Stimulated activated CD4-positive, alpha-beta T cell treated with anti-CD3 and anti-CD28 coated beads, TNF-alpha, amount 100 ng/mL, for 24 hours (primary cell): Measurements from ENCODE around the gene MIA3.
"Not testable (repeated sequence)": the region's sequence is repeated elsewhere in the genome, so short reads cannot be mapped to it uniquely, and the experiment has no call there.

Experiments used
- DNase-seq, 3 experiments: peaks; one replicate each; pipeline ENCODE4 v3.0.0-alpha.2; 2020; ENCODE audit warnings: low read depth in 3 of 3

MIA3 gene

GRCh38 chr1:222618001-222618879 lies at the start of gene MIA3:
TSS of gene MIA3 (plus strand) at chr1:222618097. CDS start at chr1:222618111, 14 bp downstream.
- DNase-seq, result peak in 1 of 3 experiments; percentile 32

GRCh38 chr1:222570837-222571236 lies 47.1 kb upstream of the MIA3 start:
- DNase-seq, result no peak

GRCh38 chr1:222579316-222579715 lies 38.6 kb upstream of the MIA3 start:
- DNase-seq, result no peak

GRCh38 chr1:222582099-222582774 lies 35.7 kb upstream of the MIA3 start:
- DNase-seq, result no peak

GRCh38 chr1:222583079-222583478 lies 34.8 kb upstream of the MIA3 start:
- no peak for DNase-seq

GRCh38 chr1:222586842-222587241 lies 31.1 kb upstream of the MIA3 start:
- DNase-seq, result no peak

- no peak for DNase-seq
Observed at GRCh38 chr1:222588135-222588534, 29.8 kb upstream of the MIA3 start.

- peak; percentile 70 to 87 (median 73) for DNase-seq
Observed at GRCh38 chr1:222589462-222590302, 28.2 kb upstream of the MIA3 start, which contains the start of gene TAF1A. TSS of gene TAF1A (minus strand) at chr1:222589933.

GRCh38 chr1:222592171-222592570 lies 25.7 kb upstream of the MIA3 start:
- DNase-seq, result no peak

- DNase-seq, result no peak
Observed at GRCh38 chr1:222594789-222595188, 23.1 kb upstream of the MIA3 start.

- no peak for DNase-seq
Observed at GRCh38 chr1:222596696-222597095, 21.2 kb upstream of the MIA3 start.

GRCh38 chr1:222600281-222600680 lies 17.6 kb upstream of the MIA3 start:
- no peak for DNase-seq

GRCh38 chr1:222601257-222601656 lies 16.6 kb upstream of the MIA3 start:
- DNase-seq, result no peak

- no peak for DNase-seq
Observed at GRCh38 chr1:222606757-222607156, 11.1 kb upstream of the MIA3 start.

- not testable (repeated sequence) for DNase-seq
Observed at GRCh38 chr1:222609111-222609510, 8.8 kb upstream of the MIA3 start.

GRCh38 chr1:222610728-222611127 lies 7.2 kb upstream of the MIA3 start:
- DNase-seq, result no peak

GRCh38 chr1:222613627-222614026 lies 4.3 kb upstream of the MIA3 start:
- no peak for DNase-seq

GRCh38 chr1:222616525-222616924 lies 1.4 kb upstream of the MIA3 start:
- no peak for DNase-seq

- DNase-seq, result peak; percentile 80 to 89 (median 85)
Observed at GRCh38 chr1:222617367-222617951, 438 bp upstream of the MIA3 start.

- peak in 1 of 3 experiments; percentile 13 for DNase-seq
Observed at GRCh38 chr1:222618880-222619596, 1.1 kb downstream of the MIA3 start.

- DNase-seq, result no peak
Observed at GRCh38 chr1:222620566-222620965, 2.7 kb downstream of the MIA3 start.
